Measurements from ENCODE around the gene GRM1.

The GRM1 gene

GRCh38 chr6:146258206-146258605, 229.3 kb downstream of the GRM1 start:
- TF ChIP-seq GATA2 (IDR thresholded peaks at IDR 0.05; ENCODE audit: low read depth, low read length) = no peak
- TF ChIP-seq GATA3 (IDR thresholded peaks at IDR 0.05; ENCODE audit: low read depth, low read length) = no peak

GRCh38 chr6:146260886-146261285, 232.0 kb downstream of the GRM1 start:
- TF ChIP-seq GATA2 (IDR thresholded peaks at IDR 0.05; ENCODE audit: low read depth, low read length) (no peak), GATA3 (IDR thresholded peaks at IDR 0.05; ENCODE audit: low read depth, low read length) (no peak)

- TF ChIP-seq GATA3 (IDR thresholded peaks at IDR 0.05; ENCODE audit: low read depth, low read length) (no peak), GATA2 (IDR thresholded peaks at IDR 0.05; ENCODE audit: low read depth, low read length) (no peak)
These were observed 236.2 kb downstream of the GRM1 start for GRCh38 chr6:146265056-146265455.

GRCh38 chr6:146267447-146267846, 238.6 kb downstream of the GRM1 start:
- no peak for TF ChIP-seq GATA3 (IDR thresholded peaks at IDR 0.05; ENCODE audit: low read depth, low read length)
- no peak for TF ChIP-seq GATA2 (IDR thresholded peaks at IDR 0.05; ENCODE audit: low read depth, low read length)

GRCh38 chr6:146267946-146268345, 239.1 kb downstream of the GRM1 start:
- TF ChIP-seq GATA3 (IDR thresholded peaks at IDR 0.05; ENCODE audit: low read depth, low read length) = no peak
- TF ChIP-seq GATA2 (IDR thresholded peaks at IDR 0.05; ENCODE audit: low read depth, low read length) = no peak

GRCh38 chr6:146269482-146269881, 240.6 kb downstream of the GRM1 start:
- TF ChIP-seq GATA2 (IDR thresholded peaks at IDR 0.05; ENCODE audit: low read depth, low read length) (no peak), GATA3 (IDR thresholded peaks at IDR 0.05; ENCODE audit: low read depth, low read length) (no peak)

GRCh38 chr6:146273490-146273889, 244.6 kb downstream of the GRM1 start:
- TF ChIP-seq GATA2 (IDR thresholded peaks at IDR 0.05; ENCODE audit: low read depth, low read length) = no peak

- TF ChIP-seq GATA2 (IDR thresholded peaks at IDR 0.05; ENCODE audit: low read depth, low read length) (no peak), GATA3 (IDR thresholded peaks at IDR 0.05; ENCODE audit: low read depth, low read length) (no peak)
These were observed 248.3 kb downstream of the GRM1 start for GRCh38 chr6:146277142-146277541.

GRCh38 chr6:146281651-146282362, 252.9 kb downstream of the GRM1 start:
- no peak for TF ChIP-seq GATA2 (IDR thresholded peaks at IDR 0.05; ENCODE audit: low read depth, low read length)

GRCh38 chr6:146282837-146283236, 254.0 kb downstream of the GRM1 start:
- TF ChIP-seq GATA2 (IDR thresholded peaks at IDR 0.05; ENCODE audit: low read depth, low read length) = no peak
- no peak for TF ChIP-seq GATA3 (IDR thresholded peaks at IDR 0.05; ENCODE audit: low read depth, low read length)

GRCh38 chr6:146284311-146284710, 255.4 kb downstream of the GRM1 start:
- no peak for TF ChIP-seq GATA3 (IDR thresholded peaks at IDR 0.05; ENCODE audit: low read depth, low read length)
- TF ChIP-seq GATA2 (IDR thresholded peaks at IDR 0.05; ENCODE audit: low read depth, low read length) = no peak

- TF ChIP-seq GATA2 (IDR thresholded peaks at IDR 0.05; ENCODE audit: low read depth, low read length) = no peak
- TF ChIP-seq GATA3 (IDR thresholded peaks at IDR 0.05; ENCODE audit: low read depth, low read length) = no peak
These were observed 258.1 kb downstream of the GRM1 start for GRCh38 chr6:146286961-146287360.

- no peak for TF ChIP-seq GATA2 (IDR thresholded peaks at IDR 0.05; ENCODE audit: low read depth, low read length)
These were observed 259.0 kb downstream of the GRM1 start for GRCh38 chr6:146287691-146288369.

- TF ChIP-seq GATA3 (IDR thresholded peaks at IDR 0.05; ENCODE audit: low read depth, low read length) (no peak), GATA2 (IDR thresholded peaks at IDR 0.05; ENCODE audit: low read depth, low read length) (no peak)
These were observed 261.1 kb downstream of the GRM1 start for GRCh38 chr6:146289816-146290588.

- TF ChIP-seq GATA2 (IDR thresholded peaks at IDR 0.05; ENCODE audit: low read depth, low read length) (no peak), GATA3 (IDR thresholded peaks at IDR 0.05; ENCODE audit: low read depth, low read length) (no peak)
These were observed 261.7 kb downstream of the GRM1 start for GRCh38 chr6:146290589-146290901.

Measured in SH-SY5Y (cell line).